Measurements from ENCODE around the gene EDDM13.

DNA sequence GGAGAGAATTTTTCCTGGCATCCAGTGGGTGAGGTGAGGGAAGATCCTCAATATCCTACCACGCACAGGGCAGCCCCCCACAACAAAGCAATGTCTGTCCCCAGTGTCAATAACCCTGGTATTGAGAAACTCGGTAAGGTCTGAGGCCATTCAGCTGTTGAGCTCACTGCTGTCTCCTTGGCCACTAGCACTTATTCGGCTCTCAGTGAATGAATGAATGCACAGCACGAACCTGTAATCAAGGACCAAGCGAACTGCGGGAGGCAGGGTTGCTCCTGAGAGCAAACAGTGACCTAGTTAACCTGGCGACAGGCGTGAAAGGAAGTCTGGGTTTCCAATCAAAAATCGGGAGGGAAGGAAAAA, 41.5 kb downstream of the EDDM13 start:
- TF ChIP-seq GABPA (IDR thresholded peaks at IDR 0.05; ENCODE audit: low read depth), result no peak
- TF ChIP-seq, protein P1, sequence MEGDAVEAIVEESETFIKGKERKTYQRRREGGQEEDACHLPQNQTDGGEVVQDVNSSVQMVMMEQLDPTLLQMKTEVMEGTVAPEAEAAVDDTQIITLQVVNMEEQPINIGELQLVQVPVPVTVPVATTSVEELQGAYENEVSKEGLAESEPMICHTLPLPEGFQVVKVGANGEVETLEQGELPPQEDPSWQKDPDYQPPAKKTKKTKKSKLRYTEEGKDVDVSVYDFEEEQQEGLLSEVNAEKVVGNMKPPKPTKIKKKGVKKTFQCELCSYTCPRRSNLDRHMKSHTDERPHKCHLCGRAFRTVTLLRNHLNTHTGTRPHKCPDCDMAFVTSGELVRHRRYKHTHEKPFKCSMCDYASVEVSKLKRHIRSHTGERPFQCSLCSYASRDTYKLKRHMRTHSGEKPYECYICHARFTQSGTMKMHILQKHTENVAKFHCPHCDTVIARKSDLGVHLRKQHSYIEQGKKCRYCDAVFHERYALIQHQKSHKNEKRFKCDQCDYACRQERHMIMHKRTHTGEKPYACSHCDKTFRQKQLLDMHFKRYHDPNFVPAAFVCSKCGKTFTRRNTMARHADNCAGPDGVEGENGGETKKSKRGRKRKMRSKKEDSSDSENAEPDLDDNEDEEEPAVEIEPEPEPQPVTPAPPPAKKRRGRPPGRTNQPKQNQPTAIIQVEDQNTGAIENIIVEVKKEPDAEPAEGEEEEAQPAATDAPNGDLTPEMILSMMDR (IDR thresholded peaks at IDR 0.05; ENCODE audit: insufficient read depth, low read length), result no peak

Measured in HL-60 (cell line).